Measurements from ENCODE around the gene C5.
A peak's percentile ranks its signal among the peaks of the same experiment; 100 is the strongest.

DNA sequence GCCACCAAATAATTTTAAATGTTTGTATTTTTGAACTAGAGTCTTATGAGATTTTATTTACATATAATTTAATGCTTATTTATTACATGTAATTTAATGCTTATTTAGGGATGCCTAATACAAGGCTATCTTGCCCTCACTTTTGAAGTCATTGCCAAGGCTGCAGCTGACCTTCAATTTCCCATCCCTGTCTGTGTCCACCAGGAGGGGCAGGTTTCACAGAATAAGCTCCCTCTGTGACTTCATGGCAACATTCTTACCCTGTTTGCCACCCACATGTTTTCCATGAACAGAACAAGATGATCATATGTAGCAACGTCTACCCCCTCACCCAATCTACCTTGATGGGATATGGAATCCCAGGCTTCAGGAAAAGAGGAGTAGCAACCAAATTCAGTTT is 27.0 kb downstream of the C5 start:
- TF ChIP-seq, protein P1, sequence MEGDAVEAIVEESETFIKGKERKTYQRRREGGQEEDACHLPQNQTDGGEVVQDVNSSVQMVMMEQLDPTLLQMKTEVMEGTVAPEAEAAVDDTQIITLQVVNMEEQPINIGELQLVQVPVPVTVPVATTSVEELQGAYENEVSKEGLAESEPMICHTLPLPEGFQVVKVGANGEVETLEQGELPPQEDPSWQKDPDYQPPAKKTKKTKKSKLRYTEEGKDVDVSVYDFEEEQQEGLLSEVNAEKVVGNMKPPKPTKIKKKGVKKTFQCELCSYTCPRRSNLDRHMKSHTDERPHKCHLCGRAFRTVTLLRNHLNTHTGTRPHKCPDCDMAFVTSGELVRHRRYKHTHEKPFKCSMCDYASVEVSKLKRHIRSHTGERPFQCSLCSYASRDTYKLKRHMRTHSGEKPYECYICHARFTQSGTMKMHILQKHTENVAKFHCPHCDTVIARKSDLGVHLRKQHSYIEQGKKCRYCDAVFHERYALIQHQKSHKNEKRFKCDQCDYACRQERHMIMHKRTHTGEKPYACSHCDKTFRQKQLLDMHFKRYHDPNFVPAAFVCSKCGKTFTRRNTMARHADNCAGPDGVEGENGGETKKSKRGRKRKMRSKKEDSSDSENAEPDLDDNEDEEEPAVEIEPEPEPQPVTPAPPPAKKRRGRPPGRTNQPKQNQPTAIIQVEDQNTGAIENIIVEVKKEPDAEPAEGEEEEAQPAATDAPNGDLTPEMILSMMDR (conservative IDR thresholded peaks at IDR 0.05) = peak; percentile 24
- TF ChIP-seq ZFX (IDR thresholded peaks at IDR 0.05) = no peak
